BE2C (cell line): ENCODE results near the gene PPP4R1.

ENCODE experiments used
- DNase-seq: peaks from one replicate; pipeline ENCODE4 v3.0.0-alpha.2; 2020
- H3K27me3 ChIP-seq: fragments of 250-450 bp; sonication (Bioruptor Pico); 2 replicates; pipeline ENCODE4 v1.5.1; 2020; ENCODE audit warnings: mild to moderate bottlenecking
- H3K36me3 ChIP-seq: fragments of 250-450 bp; sonication (Bioruptor Pico); 2 replicates; pipeline ENCODE4 v1.5.1; 2020; ENCODE audit warnings: mild to moderate bottlenecking
- H3K4me1 ChIP-seq: fragments of 250-450 bp; sonication (Bioruptor Pico); 2 replicates; pipeline ENCODE4 v1.5.1; 2020
- H3K4me3 ChIP-seq: 2 replicates; pipeline ENCODE4 v1.5.1; 2011; ENCODE audit warnings: low read depth, low read length
- H3K9me3 ChIP-seq: fragments of 250-450 bp; sonication (Bioruptor Pico); 2 replicates; pipeline ENCODE4 v1.5.1; 2020
- TF ChIP-seq, protein P1 (sequence below): IDR thresholded peaks from 2 replicates; pipeline ENCODE4 v1.5.1; 2012; ENCODE audit warnings: mild to moderate bottlenecking, low read depth, low read length

The PPP4R1 gene

GRCh38 chr18:9574473-9575115 is 39.8 kb downstream of the PPP4R1 start:
- Histone ChIP-seq H3K4me3 (no peak overlapping the region), H3K27me3 (no peaks in the 10 kb centered on the region), H3K4me1 (no peaks in the 10 kb centered on the region), H3K36me3 (no peaks in the 10 kb centered on the region), H3K9me3 (no peaks in the 10 kb centered on the region)
- no peak for DNase-seq
- TF ChIP-seq, protein P1, sequence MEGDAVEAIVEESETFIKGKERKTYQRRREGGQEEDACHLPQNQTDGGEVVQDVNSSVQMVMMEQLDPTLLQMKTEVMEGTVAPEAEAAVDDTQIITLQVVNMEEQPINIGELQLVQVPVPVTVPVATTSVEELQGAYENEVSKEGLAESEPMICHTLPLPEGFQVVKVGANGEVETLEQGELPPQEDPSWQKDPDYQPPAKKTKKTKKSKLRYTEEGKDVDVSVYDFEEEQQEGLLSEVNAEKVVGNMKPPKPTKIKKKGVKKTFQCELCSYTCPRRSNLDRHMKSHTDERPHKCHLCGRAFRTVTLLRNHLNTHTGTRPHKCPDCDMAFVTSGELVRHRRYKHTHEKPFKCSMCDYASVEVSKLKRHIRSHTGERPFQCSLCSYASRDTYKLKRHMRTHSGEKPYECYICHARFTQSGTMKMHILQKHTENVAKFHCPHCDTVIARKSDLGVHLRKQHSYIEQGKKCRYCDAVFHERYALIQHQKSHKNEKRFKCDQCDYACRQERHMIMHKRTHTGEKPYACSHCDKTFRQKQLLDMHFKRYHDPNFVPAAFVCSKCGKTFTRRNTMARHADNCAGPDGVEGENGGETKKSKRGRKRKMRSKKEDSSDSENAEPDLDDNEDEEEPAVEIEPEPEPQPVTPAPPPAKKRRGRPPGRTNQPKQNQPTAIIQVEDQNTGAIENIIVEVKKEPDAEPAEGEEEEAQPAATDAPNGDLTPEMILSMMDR, result no peak

DNA sequence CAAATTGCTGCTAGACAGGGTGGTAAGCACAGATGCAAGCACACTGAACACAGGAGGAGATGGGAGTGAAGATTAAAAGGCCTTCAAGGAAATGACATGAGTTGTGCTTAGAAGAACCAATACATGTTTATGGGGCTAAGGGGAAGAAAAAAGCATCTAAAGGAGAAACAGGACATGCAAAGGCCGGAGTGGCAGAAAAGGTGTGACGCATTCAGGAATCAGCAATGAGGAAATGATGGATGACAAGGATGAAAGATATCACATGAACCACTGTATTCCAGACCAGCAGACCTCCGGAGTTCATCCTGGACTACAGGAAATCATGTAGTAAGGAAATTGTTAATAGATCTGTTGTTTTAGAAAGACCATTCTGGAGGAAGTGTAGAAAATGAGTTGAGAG is 42.8 kb downstream of the PPP4R1 start:
- Histone ChIP-seq H3K4me1 (no peaks in the 10 kb centered on the region), H3K4me3 (no peak overlapping the region), H3K9me3 (no peaks in the 10 kb centered on the region), H3K36me3 (no peaks in the 10 kb centered on the region), H3K27me3 (no peaks in the 10 kb centered on the region)
- TF ChIP-seq, protein P1, result no peak
- no peak for DNase-seq

GRCh38 chr18:9570255-9570654 is 44.1 kb downstream of the PPP4R1 start:
- H3K36me3 ChIP-seq, result no peaks in the 10 kb centered on the region
- TF ChIP-seq, protein P1, result no peak
- no peak for DNase-seq
- no peaks in the 10 kb centered on the region for H3K9me3 ChIP-seq
- H3K27me3 ChIP-seq, result no peaks in the 10 kb centered on the region
- no peak overlapping the region for H3K4me3 ChIP-seq
- no peaks in the 10 kb centered on the region for H3K4me1 ChIP-seq

DNA sequence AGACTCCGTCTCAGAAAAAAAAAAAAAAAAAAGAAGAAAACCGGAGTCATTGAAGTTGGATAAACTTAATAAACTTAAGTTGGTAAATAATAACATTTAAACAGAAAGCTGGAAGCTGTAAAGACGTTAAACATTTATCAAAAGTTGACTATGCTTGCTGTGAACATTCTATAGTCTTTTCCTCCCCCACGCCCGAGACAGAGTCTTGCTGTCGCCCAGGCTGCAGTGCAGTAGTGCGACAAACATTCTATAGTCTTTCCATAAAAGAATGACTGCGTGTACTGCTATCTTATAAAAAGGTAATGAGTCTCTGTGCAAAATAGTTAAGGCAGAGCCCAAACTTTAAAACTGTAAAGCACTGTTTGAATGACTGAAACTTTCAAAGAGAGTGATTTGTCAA is 45.2 kb downstream of the PPP4R1 start:
- Histone ChIP-seq H3K4me3 (no peak overlapping the region), H3K4me1 (no peaks in the 10 kb centered on the region), H3K27me3 (no peaks in the 10 kb centered on the region), H3K9me3 (no peaks in the 10 kb centered on the region), H3K36me3 (no peaks in the 10 kb centered on the region)
- TF ChIP-seq, protein P1, result no peak
- DNase-seq, result no peak

- no peaks in the 10 kb centered on the region for H3K4me1 ChIP-seq
- no peak overlapping the region for H3K4me3 ChIP-seq
- no peak for DNase-seq
- H3K9me3 ChIP-seq, result no peaks in the 10 kb centered on the region
- TF ChIP-seq, protein P1, result no peak
- H3K36me3 ChIP-seq, result no peaks in the 10 kb centered on the region
- no peaks in the 10 kb centered on the region for H3K27me3 ChIP-seq
These were observed 46.2 kb downstream of the PPP4R1 start for GRCh38 chr18:9568186-9568585.

DNA sequence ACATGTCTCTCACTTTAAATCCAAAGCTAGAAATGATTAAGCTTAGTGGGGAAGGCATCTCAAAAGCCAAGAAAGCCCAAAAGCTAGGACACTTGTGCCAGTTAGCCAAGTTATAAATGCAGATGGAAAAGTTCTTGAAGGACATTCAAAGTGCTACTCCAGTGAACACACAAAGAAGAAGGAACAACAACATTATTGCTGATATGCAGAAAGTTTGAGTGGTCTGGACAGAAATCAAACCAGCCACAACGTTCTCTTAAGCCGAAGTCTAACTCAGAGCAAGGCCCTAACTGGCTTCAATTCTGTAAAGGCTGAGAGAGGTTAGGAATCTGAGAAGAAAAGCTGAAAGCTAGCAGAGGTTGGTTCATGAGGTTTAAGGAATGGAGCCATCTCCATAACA is 49.0 kb downstream of the PPP4R1 start:
- Histone ChIP-seq H3K9me3 (no peaks in the 10 kb centered on the region), H3K36me3 (no peaks in the 10 kb centered on the region; the same call in 1 of the 2 replicates), H3K27me3 (no peaks in the 10 kb centered on the region), H3K4me3 (no peak overlapping the region), H3K4me1 (no peaks in the 10 kb centered on the region)
- DNase-seq, result no peak
- TF ChIP-seq, protein P1, result no peak
